Measurements from ENCODE around the gene TMCC2.

Gene TMCC2

GRCh38 chr1:205241366-205242030, 13.8 kb downstream of the TMCC2 start:
- no peak for DNase-seq (ENCODE audit: low read depth)

- no peak for DNase-seq (ENCODE audit: low read depth)
Measured at GRCh38 chr1:205243350-205244191, 15.8 kb downstream of the TMCC2 start.

DNA sequence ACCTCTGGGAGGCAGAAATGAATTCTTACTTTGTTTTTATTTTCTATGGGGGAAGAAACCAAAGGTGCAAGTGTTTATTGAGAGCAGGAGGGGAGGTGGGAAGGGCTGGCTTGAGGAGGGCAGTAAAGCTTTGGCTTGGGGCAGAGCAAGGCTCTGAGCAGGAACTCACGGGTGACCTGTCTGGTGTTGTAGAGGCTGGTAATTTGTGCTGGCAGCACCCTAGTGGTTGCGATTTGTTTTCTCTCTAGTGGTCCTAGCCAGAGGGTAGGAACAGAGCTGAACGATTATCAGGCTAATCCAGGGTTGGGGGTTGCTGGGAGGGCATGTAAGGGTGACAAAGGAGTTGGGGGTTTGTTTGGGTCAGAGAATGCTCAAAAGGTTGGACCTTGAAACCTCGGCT, 16.6 kb downstream of the TMCC2 start:
- DNase-seq (ENCODE audit: low read depth) = no peak

GRCh38 chr1:205245096-205245495, 17.4 kb downstream of the TMCC2 start:
- DNase-seq (ENCODE audit: low read depth) = no peak

- DNase-seq (ENCODE audit: low read depth) = no peak
Measured at GRCh38 chr1:205246351-205247119, 18.8 kb downstream of the TMCC2 start.

GRCh38 chr1:205247130-205247921, 19.6 kb downstream of the TMCC2 start:
- DNase-seq (ENCODE audit: low read depth) = no peak

GRCh38 chr1:205248793-205249601, 21.3 kb downstream of the TMCC2 start:
- DNase-seq (ENCODE audit: low read depth) = no peak

DNA sequence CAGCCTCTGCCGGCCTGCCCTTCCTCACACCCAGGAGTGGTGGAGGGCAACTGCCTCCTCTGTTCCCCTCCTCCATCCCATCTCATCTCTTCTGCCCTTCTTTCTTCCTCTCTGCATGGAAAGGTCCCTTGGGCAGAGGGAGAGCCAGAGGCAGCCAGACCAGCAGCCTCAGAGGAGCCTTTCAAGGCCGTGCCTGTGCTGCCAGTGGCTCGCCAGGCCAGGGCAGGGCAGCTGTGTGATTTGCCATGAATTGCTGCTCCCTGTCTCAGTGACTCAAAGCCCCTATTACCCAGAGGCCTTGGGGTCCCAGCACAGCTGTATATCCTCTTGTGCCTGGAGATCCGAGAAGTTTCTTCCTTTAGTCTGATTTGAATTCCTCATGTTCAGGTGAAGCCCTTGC, 21.9 kb downstream of the TMCC2 start:
- DNase-seq (ENCODE audit: low read depth) = no peak

DNA sequence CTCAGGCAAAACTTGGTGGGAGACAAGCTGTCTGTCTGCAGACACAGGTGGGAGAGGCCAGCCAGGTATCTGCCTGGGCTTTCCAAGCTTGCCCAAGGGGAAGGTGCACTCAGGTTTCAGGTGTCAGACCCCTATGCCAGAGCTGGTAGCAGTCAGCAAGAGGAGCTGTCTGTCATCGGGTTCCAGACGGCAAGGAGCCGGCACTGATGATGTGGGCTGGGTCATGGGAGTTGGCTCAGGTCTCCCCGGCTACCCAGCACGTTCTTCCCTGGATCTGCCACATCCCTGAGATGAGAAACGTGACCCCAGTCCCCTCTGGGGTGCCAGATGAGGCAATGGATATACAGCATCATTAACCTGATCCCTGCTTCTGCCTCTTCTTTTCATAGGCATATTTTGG, 23.0 kb downstream of the TMCC2 start:
- no peak for DNase-seq (ENCODE audit: low read depth)

- DNase-seq (ENCODE audit: low read depth) = no peak
Measured at GRCh38 chr1:205251576-205251975, 23.8 kb downstream of the TMCC2 start.

GRCh38 chr1:205255941-205256780, 28.4 kb downstream of the TMCC2 start:
- peak; percentile 75 for DNase-seq (ENCODE audit: low read depth)

GRCh38 chr1:205256951-205257625, 29.3 kb downstream of the TMCC2 start:
- DNase-seq (ENCODE audit: low read depth) = no peak

- no peak for DNase-seq (ENCODE audit: low read depth)
Measured at GRCh38 chr1:205257735-205258134, 30.0 kb downstream of the TMCC2 start.

- DNase-seq (ENCODE audit: low read depth) = no peak
Measured at GRCh38 chr1:205258261-205258691, 30.5 kb downstream of the TMCC2 start.

DNA sequence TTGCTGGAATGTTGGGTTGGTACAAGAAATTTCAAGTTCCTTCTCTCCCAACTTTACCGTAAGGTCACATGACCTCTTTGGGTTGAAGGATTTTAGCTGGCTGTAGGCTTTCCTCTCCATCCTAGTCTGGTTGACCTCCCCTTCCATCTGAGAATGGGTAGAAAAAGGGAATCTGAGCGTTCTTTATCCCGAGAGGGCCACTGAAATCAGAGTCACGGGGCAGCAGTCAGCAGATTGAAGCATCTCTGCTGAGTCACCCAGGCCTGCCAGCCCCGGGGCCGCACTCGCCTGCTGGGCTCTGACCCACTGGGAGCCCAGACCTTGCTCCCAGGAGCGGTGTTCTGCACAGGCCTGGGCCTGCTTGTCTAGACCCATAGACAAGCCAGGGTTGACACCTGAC, 31.0 kb downstream of the TMCC2 start:
- no peak for DNase-seq (ENCODE audit: low read depth)

GRCh38 chr1:205259324-205259832, 31.6 kb downstream of the TMCC2 start:
- no peak for DNase-seq (ENCODE audit: low read depth)

DNA sequence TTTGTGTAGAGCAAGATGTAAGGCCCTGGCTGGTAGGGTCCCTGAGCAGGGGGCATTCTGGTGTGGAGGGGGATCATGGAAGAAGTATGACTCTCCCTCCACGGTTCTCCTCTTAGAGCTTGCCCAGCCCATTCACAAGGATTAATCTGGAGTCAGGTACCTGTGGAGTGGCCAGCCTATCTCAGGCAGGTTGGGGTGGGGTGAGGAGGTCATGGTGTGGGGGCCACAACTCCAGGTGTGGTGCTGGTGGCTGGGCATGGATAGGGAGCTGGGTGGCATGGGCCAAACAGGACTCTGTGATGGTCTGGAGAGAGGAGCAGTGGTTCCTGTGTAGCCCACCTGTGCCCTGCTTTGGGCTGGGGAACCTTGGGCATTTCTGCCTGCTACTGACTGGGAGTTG, 32.3 kb downstream of the TMCC2 start:
- DNase-seq (ENCODE audit: low read depth) = no peak

- DNase-seq (ENCODE audit: low read depth) = no peak
Measured at GRCh38 chr1:205260948-205261732, 33.4 kb downstream of the TMCC2 start.

Data from stimulated activated CD8-positive, alpha-beta memory T cell treated with anti-CD3 and anti-CD28 coated beads, Interleukin-7, amount 100 ng/mL, for 24 hours (primary cell).